ENCODE measurements around the gene DNAH14.
A peak's percentile ranks its signal among the peaks of the same experiment; 100 is the strongest.
"Not testable (repeated sequence)": the region's sequence is repeated elsewhere in the genome, so short reads cannot be mapped to it uniquely, and the experiment has no call there.

The DNAH14 gene

DNA sequence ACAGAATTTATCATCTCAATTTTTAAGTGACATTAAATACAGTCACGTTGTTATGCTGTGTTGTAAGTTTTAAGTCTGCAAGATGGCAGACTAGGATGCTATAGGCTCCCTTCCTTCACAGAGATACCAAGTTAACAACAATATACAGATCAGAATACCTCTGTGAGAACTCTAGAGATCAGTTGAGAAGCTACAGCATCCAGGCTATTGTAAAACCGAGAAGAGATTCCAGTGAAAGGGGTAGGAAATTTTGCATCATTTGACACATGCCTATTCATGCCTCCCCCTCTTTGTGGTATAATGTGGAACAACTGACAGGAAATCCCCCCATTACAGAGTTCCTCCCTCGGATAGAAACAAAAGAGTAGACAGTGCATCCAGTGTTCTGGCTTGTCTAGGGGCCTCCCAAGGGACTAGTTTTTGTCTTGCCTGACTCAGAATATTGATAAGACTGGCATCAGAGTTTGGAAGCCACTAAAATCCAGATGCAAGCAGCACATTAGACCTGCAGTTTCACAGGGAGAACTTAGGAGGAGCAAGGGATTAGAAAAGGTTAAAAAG, 417.7 kb downstream of the DNAH14 start:
- no peak for DNase-seq (ENCODE audit: low read depth)

- no peak for DNase-seq (ENCODE audit: low read depth)
These were observed 418.9 kb downstream of the DNAH14 start for GRCh38 chr1:225348400-225348799.

- DNase-seq (ENCODE audit: low read depth) = no peak
These were observed 420.4 kb downstream of the DNAH14 start for GRCh38 chr1:225349826-225350225.

DNA sequence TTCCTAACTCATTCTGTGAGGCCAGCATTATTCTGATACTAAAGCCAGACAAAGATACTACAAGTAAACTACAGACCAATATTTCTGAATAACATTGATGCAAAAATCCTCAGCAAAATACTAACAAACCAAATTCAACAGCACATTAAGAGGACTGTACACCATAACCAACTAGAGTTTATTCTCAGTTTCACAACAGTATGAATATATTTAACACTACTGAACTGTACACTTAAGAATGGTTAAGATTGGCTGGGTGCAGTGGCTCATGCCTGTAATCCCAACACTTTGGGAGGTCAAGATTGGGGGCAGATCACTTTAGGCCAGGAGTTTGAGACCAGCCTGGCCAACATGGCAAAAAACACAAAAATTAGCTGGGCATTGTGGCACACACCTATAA, 421.4 kb downstream of the DNAH14 start:
- DNase-seq (ENCODE audit: low read depth) = no peak

- peak; percentile 5 for DNase-seq (ENCODE audit: low read depth)
These were observed 425.4 kb downstream of the DNAH14 start for GRCh38 chr1:225354906-225355305.

- DNase-seq (ENCODE audit: low read depth) = no peak
These were observed 426.4 kb downstream of the DNAH14 start for GRCh38 chr1:225355863-225356262.

DNA sequence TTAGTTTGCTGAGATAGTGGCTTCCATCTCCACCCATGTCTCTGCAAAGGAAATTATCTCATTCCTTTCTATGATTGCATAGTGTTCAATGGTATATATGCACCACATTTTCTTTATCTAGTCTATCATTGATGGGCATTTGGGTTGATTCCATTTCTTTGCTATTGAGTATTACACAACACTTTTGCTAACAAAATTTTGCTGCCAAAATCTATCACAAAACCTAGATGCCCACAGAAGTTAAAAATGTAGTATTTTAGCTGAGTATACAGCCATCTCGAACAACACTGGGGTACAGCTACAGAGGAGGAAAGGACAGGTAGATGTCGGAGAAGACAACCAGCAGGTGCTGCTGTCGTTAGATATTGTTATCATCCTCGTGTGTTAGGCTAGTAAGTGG, 430.6 kb downstream of the DNAH14 start:
- no peak for DNase-seq (ENCODE audit: low read depth)

- DNase-seq (ENCODE audit: low read depth) = no peak
These were observed 431.7 kb downstream of the DNAH14 start for GRCh38 chr1:225361176-225361575.

GRCh38 chr1:225362805-225363204, 433.3 kb downstream of the DNAH14 start:
- no peak for DNase-seq (ENCODE audit: low read depth)

DNA sequence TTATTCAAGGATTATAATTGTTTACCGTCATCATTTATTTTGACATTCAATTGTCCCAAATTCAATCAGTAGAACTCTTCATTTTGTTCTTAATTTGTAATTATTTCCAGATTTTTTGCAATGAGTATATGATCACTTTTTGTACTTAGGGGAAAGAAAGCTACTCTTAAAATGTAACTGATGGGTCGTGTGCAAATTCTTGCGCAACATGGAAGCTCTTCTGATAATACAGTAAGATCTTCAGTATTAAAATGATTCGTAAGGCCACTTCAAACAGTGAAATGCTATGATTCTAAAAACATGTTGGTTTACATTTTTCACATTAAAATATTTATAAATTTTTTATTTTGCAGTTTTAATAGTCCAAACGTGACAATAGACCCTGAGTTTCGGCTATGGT, 435.0 kb downstream of the DNAH14 start:
- DNase-seq (ENCODE audit: low read depth) = no peak

GRCh38 chr1:225366018-225366417, 436.5 kb downstream of the DNAH14 start:
- no peak for DNase-seq (ENCODE audit: low read depth)

GRCh38 chr1:225366552-225366951, 437.1 kb downstream of the DNAH14 start:
- no peak for DNase-seq (ENCODE audit: low read depth)

GRCh38 chr1:225368036-225368552, 438.6 kb downstream of the DNAH14 start:
- DNase-seq (ENCODE audit: low read depth) = no peak

DNA sequence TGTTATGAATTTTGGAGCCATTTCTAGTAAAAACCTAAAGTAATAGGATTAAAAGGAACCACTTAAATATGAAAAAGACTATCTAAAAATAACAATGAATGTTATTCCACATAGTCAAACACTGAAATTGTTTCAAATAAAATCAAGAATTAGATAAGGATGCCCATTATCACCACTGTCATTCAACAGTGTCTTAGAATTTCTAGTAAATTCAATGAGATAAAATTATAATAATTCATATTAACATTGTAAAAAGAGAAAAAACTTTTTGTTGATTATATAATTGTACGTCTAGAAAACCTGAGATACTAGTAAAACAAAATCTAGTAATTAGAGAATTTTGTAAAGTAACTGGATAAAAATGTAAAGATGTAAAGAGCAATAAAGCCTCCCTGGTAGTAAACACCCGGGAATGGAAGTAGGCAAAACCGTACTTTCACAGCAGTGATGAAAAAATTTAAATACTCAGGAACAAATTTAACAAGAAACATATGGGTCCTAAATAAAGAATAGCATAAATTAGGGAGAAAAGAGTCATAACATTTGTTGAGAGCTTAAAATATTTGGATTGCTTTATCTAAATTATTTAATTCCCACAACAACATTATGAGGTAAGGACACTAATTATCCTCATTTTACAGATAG, 442.0 kb downstream of the DNAH14 start:
- no peak for DNase-seq (ENCODE audit: low read depth)

- DNase-seq (ENCODE audit: low read depth) = no peak
These were observed 443.7 kb downstream of the DNAH14 start for GRCh38 chr1:225373155-225373554.

GRCh38 chr1:225374996-225375395, 445.5 kb downstream of the DNAH14 start:
- DNase-seq (ENCODE audit: low read depth) = no peak

- peak; percentile 59 for DNase-seq (ENCODE audit: low read depth)
These were observed 449.4 kb downstream of the DNAH14 start for GRCh38 chr1:225378880-225379279.

GRCh38 chr1:225380691-225381090, 451.2 kb downstream of the DNAH14 start:
- no peak for DNase-seq (ENCODE audit: low read depth)

DNA sequence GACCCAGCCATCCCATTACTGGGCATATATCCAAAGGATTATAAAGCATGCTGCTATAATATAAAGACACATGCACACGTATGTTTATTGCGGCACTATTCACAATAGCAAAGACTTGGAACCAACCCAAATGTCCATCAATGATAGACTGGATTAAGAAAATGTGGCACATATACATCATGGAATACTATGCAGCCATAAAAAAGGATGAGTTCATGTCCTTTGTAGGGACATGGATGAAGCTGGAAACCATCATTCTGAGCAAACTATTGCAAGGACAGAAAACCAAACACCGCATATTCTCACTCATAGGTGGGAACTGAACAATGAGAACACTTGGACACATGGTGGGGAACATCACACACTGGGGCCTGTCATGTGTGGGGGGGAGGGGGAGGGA, 457.4 kb downstream of the DNAH14 start:
- not testable (repeated sequence) for DNase-seq (ENCODE audit: low read depth)

DNA sequence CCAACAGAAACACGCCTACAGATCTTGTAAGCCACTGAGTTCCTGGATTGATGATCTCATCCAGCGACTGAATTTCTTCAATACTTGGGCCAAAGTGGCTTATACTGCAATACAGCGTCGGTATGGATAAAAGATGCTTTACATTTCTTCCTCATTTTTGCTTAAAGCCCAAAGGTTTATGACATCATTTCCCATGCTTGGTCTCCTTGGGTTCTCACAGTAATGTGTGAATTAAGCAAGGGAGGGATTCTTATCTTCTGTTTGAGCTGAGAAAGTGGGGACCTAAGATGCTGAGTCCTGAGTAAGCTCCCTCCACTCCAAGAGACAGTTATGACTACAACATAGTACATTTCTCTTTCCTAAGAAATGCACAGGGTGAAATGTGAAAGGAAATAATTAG, 458.9 kb downstream of the DNAH14 start:
- DNase-seq (ENCODE audit: low read depth) = peak; percentile 57

DNA sequence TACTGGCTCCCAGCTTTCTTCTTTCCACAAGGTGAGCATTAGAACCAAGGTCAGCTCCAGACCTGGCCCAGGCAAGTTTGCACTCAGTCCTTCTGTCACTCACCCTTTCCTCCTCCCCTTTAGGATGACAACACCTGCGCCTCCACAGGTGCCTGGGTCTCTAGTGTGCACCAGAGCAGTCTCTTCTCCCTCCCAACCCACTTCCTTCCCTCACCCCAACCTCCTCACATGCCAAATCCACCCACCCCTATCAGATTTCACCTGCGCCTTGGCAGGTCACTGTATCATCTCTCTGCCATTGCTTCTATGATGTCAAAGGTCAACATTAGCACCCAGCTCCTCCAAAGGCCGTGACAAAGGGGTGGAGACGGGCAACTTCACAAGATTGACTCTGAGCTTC, 460.4 kb downstream of the DNAH14 start:
- DNase-seq (ENCODE audit: low read depth) = no peak

- DNase-seq (ENCODE audit: low read depth) = no peak
These were observed 466.9 kb downstream of the DNAH14 start for GRCh38 chr1:225396357-225396756.

GRCh38 chr1:225400968-225401367, 471.5 kb downstream of the DNAH14 start:
- DNase-seq (ENCODE audit: low read depth) = no peak
